ENCODE results near the gene SORT1. TPM values are rescaled to one million over a fixed set of nuclear protein-coding genes. Genes with fewer than 3 reads are reported as not detected.
A peak's percentile ranks its signal among the peaks of the same experiment; 100 is the strongest.

SORT1 gene
- total RNA-seq, 2 donors from 2014 or later, result 114 to 120 TPM

GRCh38 chr1:109304226-109304920, 93.3 kb downstream of the SORT1 start:
- no peak for DNase-seq (ENCODE audit: low spot score)
- Histone ChIP-seq H3K9me3 (no peaks in the 10 kb centered on the region), H3K27ac (peak overlapping the region; percentile 90 to 94), H3K4me3 (no peak overlapping the region), H3K27me3 (no peaks in the 10 kb centered on the region), H3K36me3 (peaks cover 6% of the 10 kb centered on the region), H3K4me1 (peaks cover 0 to 71% of the 10 kb centered on the region in 2 donors)
- no peak for TF ChIP-seq CTCF (IDR thresholded peaks at IDR 0.05)

GRCh38 chr1:109301874-109302273, 95.8 kb downstream of the SORT1 start:
- H3K36me3 ChIP-seq, result no peaks in the 10 kb centered on the region
- H3K4me3 ChIP-seq, result no peak overlapping the region
- H3K4me1 ChIP-seq, result peaks cover 0 to 73% of the 10 kb centered on the region in 2 donors
- H3K9me3 ChIP-seq, result no peaks in the 10 kb centered on the region
- peak overlapping the region; percentile 90 to 94 for H3K27ac ChIP-seq
- no peaks in the 10 kb centered on the region for H3K27me3 ChIP-seq
- no peak for TF ChIP-seq CTCF (IDR thresholded peaks at IDR 0.05)
- no peak for DNase-seq (ENCODE audit: low spot score)

- DNase-seq (ENCODE audit: low spot score), result no peak
- TF ChIP-seq CTCF (IDR thresholded peaks at IDR 0.05), result no peak
- no peak overlapping the region for H3K4me3 ChIP-seq
- H3K4me1 ChIP-seq, result peaks cover 0 to 68% of the 10 kb centered on the region in 2 donors
- H3K9me3 ChIP-seq, result no peaks in the 10 kb centered on the region
- H3K27me3 ChIP-seq, result no peaks in the 10 kb centered on the region
- no peaks in the 10 kb centered on the region for H3K36me3 ChIP-seq
- peak overlapping the region; percentile 90 to 94 for H3K27ac ChIP-seq
Measured at GRCh38 chr1:109300650-109301151, 97.0 kb downstream of the SORT1 start.

- Histone ChIP-seq H3K4me3 (no peak overlapping the region), H3K4me1 (peaks cover 0 to 59% of the 10 kb centered on the region in 2 donors), H3K36me3 (peaks cover 7% of the 10 kb centered on the region), H3K27ac (peak overlapping the region; percentile 90 to 94), H3K27me3 (no peaks in the 10 kb centered on the region), H3K9me3 (no peaks in the 10 kb centered on the region)
- TF ChIP-seq CTCF (IDR thresholded peaks at IDR 0.05), result no peak
- DNase-seq (ENCODE audit: low spot score), result peak; percentile 71
Measured at GRCh38 chr1:109299558-109300343, 98.0 kb downstream of the SORT1 start.

- no peak for TF ChIP-seq CTCF (IDR thresholded peaks at IDR 0.05)
- DNase-seq (ENCODE audit: low spot score), result no peak
Measured at GRCh38 chr1:109298666-109299557, 98.8 kb downstream of the SORT1 start.

More at GRCh38 chr1:109298666-109299557, 98.8 kb downstream of the SORT1 start:
- Histone ChIP-seq H3K27me3 (no peaks in the 10 kb centered on the region), H3K27ac (peak overlapping the region; percentile 90 to 94), H3K4me1 (peaks cover 0 to 50% of the 10 kb centered on the region in 2 donors), H3K36me3 (peaks cover 9% of the 10 kb centered on the region), H3K9me3 (no peaks in the 10 kb centered on the region), H3K4me3 (no peak overlapping the region)

Data from right atrium auricular region (tissue), 2 donors.